A673 (cell line): ENCODE data around the gene DTWD2.

Experiments
- CTCF ChIP-seq: fragments of 300-800, 200-600 bp; sonication (generic); conservative IDR thresholded peaks from 2 replicates; pipeline ENCODE4 v1.5.1; 2017; ENCODE audit warnings: low read depth, mild to moderate bottlenecking, antibody characterized with exemption, low read length, moderate library complexity, mixed read lengths
- EZH2 ChIP-seq: fragments of 200-600 bp; sonication (generic); IDR thresholded peaks from 2 replicates; pipeline ENCODE4 v1.6.1; 2017; ENCODE audit warnings: borderline replicate concordance, low read depth, mild to moderate bottlenecking, mixed read lengths, antibody characterized with exemption, low read length; ENCODE audit not compliant: poor library complexity, severe bottlenecking

- TF ChIP-seq EZH2 (no peak), CTCF (no peak)
Observed at GRCh38 chr5:118967059-118967508, 21.3 kb downstream of the DTWD2 start.
